ENCODE results near the gene ARSJ.
"Not testable (repeated sequence)": the region's sequence is repeated elsewhere in the genome, so short reads cannot be mapped to it uniquely, and the experiment has no call there.

The ARSJ gene

GRCh38 chr4:114005569-114006442, 26.4 kb upstream of the ARSJ start:
- in situ Hi-C loops (cut with MboI; ENCODE audit: low pct_unique_long_range_greater_than_20kb, low sequenced_read_pairs, unreplicated experiment): no loop called here
- no peak for DNase-seq (ENCODE audit: low spot score)
- no peak for TF ChIP-seq CTCF (IDR thresholded peaks at IDR 0.05; ENCODE audit: extremely low read depth, insufficient read depth, missing control alignments)

GRCh38 chr4:114004483-114005226, 25.2 kb upstream of the ARSJ start:
- in situ Hi-C loops (cut with MboI; ENCODE audit: low pct_unique_long_range_greater_than_20kb, low sequenced_read_pairs, unreplicated experiment); DNase-seq (ENCODE audit: low spot score): not testable (repeated sequence)

- no peak for TF ChIP-seq CTCF (IDR thresholded peaks at IDR 0.05; ENCODE audit: extremely low read depth, insufficient read depth, missing control alignments)
- no peak for DNase-seq (ENCODE audit: low spot score)
- in situ Hi-C loops (cut with MboI; ENCODE audit: low pct_unique_long_range_greater_than_20kb, low sequenced_read_pairs, unreplicated experiment): no loop called here
Observed at GRCh38 chr4:113998531-113998930, 19.1 kb upstream of the ARSJ start.

- in situ Hi-C loops (cut with MboI; ENCODE audit: low pct_unique_long_range_greater_than_20kb, low sequenced_read_pairs, unreplicated experiment): no loop called here
- no peak for TF ChIP-seq CTCF (IDR thresholded peaks at IDR 0.05; ENCODE audit: extremely low read depth, insufficient read depth, missing control alignments)
- DNase-seq (ENCODE audit: low spot score): no peak
Observed at GRCh38 chr4:113998079-113998478, 18.6 kb upstream of the ARSJ start.

- no peak for TF ChIP-seq CTCF (IDR thresholded peaks at IDR 0.05; ENCODE audit: extremely low read depth, insufficient read depth, missing control alignments)
- no peak for DNase-seq (ENCODE audit: low spot score)
- in situ Hi-C loops (cut with MboI; ENCODE audit: low pct_unique_long_range_greater_than_20kb, low sequenced_read_pairs, unreplicated experiment): no loop called here
Observed at GRCh38 chr4:113997206-113997605, 17.8 kb upstream of the ARSJ start.

- TF ChIP-seq CTCF (IDR thresholded peaks at IDR 0.05; ENCODE audit: extremely low read depth, insufficient read depth, missing control alignments): no peak
Observed at GRCh38 chr4:113996599-113997177, 17.2 kb upstream of the ARSJ start.

GRCh38 chr4:113993887-113994286, 14.4 kb upstream of the ARSJ start:
- DNase-seq (ENCODE audit: low spot score): no peak
- TF ChIP-seq CTCF (IDR thresholded peaks at IDR 0.05; ENCODE audit: extremely low read depth, insufficient read depth, missing control alignments): no peak
- in situ Hi-C loops (cut with MboI; ENCODE audit: low pct_unique_long_range_greater_than_20kb, low sequenced_read_pairs, unreplicated experiment): no loop called here

More at GRCh38 chr4:113996599-113997177, 17.2 kb upstream of the ARSJ start:
- in situ Hi-C loops (cut with MboI; ENCODE audit: low pct_unique_long_range_greater_than_20kb, low sequenced_read_pairs, unreplicated experiment): no loop called here
- DNase-seq (ENCODE audit: low spot score): no peak
